CD1c-positive myeloid dendritic cell (primary cell): Measurements from ENCODE around the gene WDR12.
A peak's percentile ranks its signal among the peaks of the same experiment; 100 is the strongest.
"Not testable (repeated sequence)": the region's sequence is repeated elsewhere in the genome, so short reads cannot be mapped to it uniquely, and the experiment has no call there.

Source experiments
- DNase-seq: peaks from one replicate; pipeline ENCODE4 v3.0.0-alpha.2; 2016; ENCODE audit errors: extremely low spot score

The WDR12 gene

GRCh38 chr2:202883987-202884675 lies 27.3 kb downstream of the WDR12 start:
- DNase-seq, result peak; percentile 2

GRCh38 chr2:202881570-202881969 lies 29.9 kb downstream of the WDR12 start:
- DNase-seq, result no peak

- DNase-seq, result no peak
These were observed 33.8 kb downstream of the WDR12 start for GRCh38 chr2:202877699-202878098.

- DNase-seq, result peak; percentile 65
These were observed 40.0 kb downstream of the WDR12 start, which contains the start of gene ICA1L for GRCh38 chr2:202871300-202872141. Gene ICA1L (minus strand): TSS chr2:202871766. CDS start chr2:202829009, 42,757 bp downstream.

GRCh38 chr2:202870431-202871299 lies 40.8 kb downstream of the WDR12 start:
- DNase-seq, result peak; percentile 57

- no peak for DNase-seq
These were observed 49.5 kb downstream of the WDR12 start for GRCh38 chr2:202861987-202862386.

GRCh38 chr2:202858601-202859000 lies 52.9 kb downstream of the WDR12 start:
- DNase-seq, result no peak

- DNase-seq, result not testable (repeated sequence)
These were observed 62.1 kb downstream of the WDR12 start for GRCh38 chr2:202849343-202849742.

- peak; percentile 57 for DNase-seq
These were observed 62.7 kb downstream of the WDR12 start for GRCh38 chr2:202848813-202849212.

GRCh38 chr2:202847693-202848524 lies 63.6 kb downstream of the WDR12 start:
- DNase-seq, result peak; percentile 66

- no peak for DNase-seq
These were observed 66.8 kb downstream of the WDR12 start for GRCh38 chr2:202844656-202845055.

GRCh38 chr2:202842690-202843089 lies 68.8 kb downstream of the WDR12 start:
- no peak for DNase-seq

GRCh38 chr2:202841090-202841867 lies 70.2 kb downstream of the WDR12 start:
- no peak for DNase-seq

GRCh38 chr2:202831242-202832220 lies 79.9 kb downstream of the WDR12 start:
- DNase-seq, result peak; percentile 56

GRCh38 chr2:202824901-202825300 lies 86.6 kb downstream of the WDR12 start:
- DNase-seq, result no peak
